HG02938 (cell line): ENCODE measurements around the gene CFAP43.
"Not testable (repeated sequence)": the region's sequence is repeated elsewhere in the genome, so short reads cannot be mapped to it uniquely, and the experiment has no call there.

ENCODE experiments used
- ATAC-seq: cut with Tn5 transposase; IDR thresholded peaks from one replicate; pipeline ENCODE4 v1.9.1; 2021; ENCODE audit warnings: mild to moderate bottlenecking, moderate library complexity; ENCODE audit not compliant: unreplicated experiment

The CFAP43 gene

GRCh38 chr10:104256335-104256961 is 24.3 kb upstream of the CFAP43 start:
- ATAC-seq, result no peak

DNA sequence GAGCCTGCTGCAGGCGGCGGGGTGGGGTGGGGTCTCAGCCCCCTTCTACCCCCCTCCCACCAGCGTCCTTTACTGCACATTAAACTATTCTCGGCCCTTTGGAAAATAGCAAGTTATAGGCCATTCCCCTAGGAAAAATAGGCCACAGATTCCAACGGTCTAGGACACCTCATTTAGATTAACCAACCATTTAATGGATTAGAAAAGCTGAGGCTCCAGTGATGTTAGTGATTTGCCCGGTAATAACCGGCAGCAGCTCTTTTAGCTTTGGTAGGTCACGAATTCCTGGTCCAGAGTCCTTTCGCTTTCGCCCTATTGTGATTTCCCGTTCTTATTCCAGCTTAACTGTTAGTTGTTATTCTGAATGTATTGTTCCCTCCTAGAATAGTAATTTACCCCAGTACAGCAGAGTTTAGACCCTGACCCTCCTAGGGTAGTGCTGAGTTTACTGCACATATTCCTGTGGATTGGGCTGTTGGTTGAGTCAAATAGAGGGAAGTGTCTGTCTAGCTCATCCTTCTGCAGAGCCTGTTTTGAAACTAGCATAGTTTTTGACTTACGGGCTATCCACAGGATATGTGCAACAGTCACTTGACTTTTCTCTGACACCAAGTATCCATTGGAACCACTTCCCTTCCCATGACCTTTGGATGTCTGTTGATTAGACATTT is 23.3 kb upstream of the CFAP43 start:
- peak; percentile 34 for ATAC-seq

GRCh38 chr10:104254493-104255310 is 22.5 kb upstream of the CFAP43 start, which contains the start of gene GSTO1:
Gene GSTO1, plus strand, starts transcription at chr10:104254892. Its CDS starts 37 bp downstream, at chr10:104254929.
- peak; percentile 63 for ATAC-seq

GRCh38 chr10:104253606-104254410 is 21.6 kb upstream of the CFAP43 start:
- ATAC-seq, result no peak

DNA sequence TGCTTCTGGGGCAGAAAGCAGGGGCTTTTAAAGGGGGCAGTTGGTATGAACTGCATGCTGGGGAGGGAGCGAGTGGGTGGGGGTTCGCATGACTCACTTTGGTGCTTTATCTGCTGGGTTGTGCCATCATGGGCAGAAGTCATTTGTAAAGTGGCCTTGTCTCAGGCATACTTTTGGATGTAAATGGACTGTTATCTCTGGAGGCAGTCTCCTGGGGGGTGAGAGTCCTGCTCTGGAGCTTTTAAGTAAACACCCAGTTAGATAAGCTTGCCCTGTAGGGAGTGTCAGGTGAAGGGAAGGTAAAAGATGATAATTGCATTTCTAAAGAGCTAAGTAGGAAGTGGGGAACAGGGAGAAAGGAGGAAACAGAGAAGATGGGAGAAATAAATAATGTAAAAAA is 20.9 kb upstream of the CFAP43 start:
- no peak for ATAC-seq

GRCh38 chr10:104252368-104252767 is 20.2 kb upstream of the CFAP43 start:
- ATAC-seq, result no peak

GRCh38 chr10:104251443-104251842 is 19.3 kb upstream of the CFAP43 start:
- no peak for ATAC-seq

DNA sequence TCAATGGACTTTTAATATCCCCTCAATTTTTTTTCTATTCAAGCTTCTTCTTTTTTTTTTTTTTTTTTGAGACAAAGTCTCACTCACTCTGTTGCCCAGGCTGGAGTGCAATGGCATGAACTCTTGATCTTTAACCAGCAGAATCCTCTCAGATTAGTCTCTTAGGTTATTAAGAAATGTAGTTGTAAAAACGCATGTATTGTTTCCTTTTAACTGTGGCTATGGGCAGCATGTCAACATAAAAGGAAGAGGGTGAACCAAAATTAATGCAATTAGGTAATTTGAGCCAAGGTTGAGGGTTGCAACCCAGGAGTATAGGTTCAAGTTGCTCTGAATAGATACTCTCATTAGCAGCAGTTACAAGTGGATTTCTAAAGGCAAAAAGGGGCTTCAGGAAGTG is 18.2 kb upstream of the CFAP43 start:
- ATAC-seq, result no peak

- not testable (repeated sequence) for ATAC-seq
Observed at GRCh38 chr10:104248931-104249330, 16.8 kb upstream of the CFAP43 start.

DNA sequence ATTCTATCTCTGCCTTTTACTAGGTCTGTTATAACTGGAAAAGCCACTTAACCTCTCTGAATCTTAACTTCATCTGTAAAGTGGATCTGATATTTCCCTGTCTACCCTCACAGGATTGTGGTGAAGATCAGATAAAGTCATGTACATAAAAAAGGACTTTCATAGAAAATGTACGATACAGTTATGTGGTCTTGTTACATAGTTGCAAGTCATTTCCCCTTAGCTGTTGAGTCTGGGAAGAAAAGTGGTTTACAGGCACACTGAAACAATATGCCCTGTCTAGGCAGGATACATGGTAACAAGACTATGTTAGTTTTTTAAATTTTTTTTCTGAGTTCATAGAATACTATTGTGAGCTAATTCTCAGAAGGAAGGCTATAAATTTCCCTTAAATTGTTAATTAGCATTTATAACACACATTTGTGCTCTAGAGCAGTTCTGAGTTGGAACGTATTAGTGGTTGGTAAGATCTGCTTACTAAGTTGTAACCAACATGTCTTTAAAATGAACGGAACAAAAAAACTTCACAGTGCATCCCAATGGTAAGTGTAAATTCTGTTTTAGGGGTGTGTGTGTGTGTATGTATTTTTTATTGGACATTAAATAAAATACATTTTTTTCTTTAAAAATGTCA is 15.5 kb upstream of the CFAP43 start:
- ATAC-seq, result no peak

GRCh38 chr10:104246976-104247375 is 14.8 kb upstream of the CFAP43 start:
- ATAC-seq, result no peak

DNA sequence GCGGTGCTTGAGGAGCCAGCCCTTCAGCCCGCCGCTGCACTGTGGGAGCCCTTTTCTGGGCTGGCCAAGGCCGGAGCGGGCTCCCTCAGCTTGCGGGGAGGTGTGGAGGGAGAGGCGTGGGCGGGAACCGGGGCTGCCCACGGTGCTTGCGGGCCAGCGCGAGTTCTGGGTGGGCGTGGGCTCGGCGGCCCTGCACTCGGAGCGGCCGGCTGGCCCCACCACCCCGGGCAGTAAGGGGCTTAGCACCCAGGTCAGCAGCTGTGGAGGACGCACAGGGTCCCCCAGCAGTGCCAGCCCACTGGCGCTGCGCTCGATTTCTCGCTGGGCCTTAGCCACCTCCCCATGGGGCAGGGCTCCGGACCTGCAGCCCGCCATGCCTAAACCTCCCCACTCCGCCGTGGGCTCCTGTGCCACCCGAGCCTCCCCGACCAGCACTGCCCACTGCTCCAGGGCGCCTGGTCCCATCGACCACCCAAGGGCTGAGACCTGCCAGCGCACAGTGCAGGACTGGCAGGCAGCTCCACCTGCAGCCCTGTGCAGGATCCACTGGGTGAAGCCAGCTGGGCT is 13.0 kb upstream of the CFAP43 start:
- no peak for ATAC-seq

DNA sequence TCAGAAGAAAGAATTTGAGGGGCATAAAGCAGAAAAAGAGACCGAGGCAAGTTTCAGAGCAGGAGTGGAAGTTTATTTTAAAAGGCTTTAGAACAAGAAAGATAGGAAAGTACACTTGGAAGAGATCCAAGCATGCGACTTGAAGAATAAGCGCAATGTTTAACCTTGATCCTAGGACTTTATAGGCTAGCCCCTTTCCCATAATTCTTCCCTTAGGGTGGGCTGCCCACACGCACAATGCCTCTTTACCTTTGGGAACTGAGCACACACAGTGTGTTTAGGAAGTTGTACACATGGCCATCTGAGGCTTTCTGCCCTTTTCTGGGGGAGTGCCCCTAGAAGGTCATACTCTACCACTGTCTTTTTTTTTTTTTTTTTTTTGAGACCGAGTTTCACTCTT is 11.3 kb upstream of the CFAP43 start:
- ATAC-seq, result no peak

DNA sequence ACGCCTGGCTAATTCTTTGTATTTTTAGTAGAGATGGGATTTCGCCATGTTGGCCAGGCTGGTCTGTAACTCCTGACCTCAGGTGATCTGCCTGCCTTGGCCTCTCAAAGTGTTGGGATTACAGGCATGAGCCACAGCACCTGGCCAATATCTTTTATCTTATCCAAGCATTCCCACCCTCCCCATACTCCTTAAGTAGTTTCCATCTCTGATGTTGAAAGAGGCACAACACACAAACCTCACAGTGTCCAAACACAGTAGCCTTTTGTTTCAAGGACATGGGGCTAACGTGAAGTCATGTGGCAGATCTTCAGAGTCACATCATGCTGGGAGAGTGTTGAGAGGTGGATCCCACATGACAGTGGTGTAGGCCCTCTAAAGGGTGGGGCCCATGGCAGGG is 10.8 kb upstream of the CFAP43 start:
- not testable (repeated sequence) for ATAC-seq

DNA sequence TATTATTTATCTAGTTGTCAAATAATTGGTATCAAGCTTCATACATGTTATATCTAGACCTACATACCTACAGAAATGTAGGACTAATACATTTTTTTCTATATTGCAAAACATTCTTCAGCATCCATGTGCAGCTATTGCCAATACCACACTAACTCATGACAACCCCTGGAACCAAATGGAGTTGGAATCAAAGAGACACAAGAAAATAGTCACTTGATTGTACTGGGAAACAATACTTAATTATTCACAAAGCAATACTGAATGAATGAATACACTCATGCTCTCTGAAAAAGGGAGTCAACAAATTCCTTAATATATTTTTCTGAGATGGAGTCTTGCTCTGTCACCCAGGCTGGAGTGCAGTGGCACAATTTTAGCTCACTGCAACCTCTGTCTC is 10.4 kb upstream of the CFAP43 start:
- no peak for ATAC-seq

DNA sequence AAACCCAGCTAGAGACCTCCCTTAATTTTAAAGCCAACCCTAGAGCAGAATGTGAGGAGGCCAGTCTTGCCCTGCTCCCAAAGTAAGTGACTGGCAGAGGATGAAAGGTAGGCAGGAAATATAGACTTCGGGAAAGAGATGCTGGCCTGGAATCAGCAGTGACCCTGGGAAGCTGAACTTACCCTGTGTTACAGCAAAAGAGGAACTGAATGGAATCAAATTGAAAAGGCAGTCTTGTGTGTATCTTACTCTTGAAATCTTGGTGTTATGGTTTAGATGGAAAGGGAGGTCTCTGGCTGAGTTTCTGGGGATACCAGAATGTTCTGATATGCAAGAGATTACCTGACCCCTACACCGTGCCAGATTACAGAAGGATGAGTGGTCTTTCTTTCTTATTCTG is 7.9 kb upstream of the CFAP43 start:
- ATAC-seq, result no peak

- no peak for ATAC-seq
Observed at GRCh38 chr10:104235801-104236200, 3.6 kb upstream of the CFAP43 start.

GRCh38 chr10:104234934-104235333 is 2.8 kb upstream of the CFAP43 start:
- ATAC-seq, result no peak

DNA sequence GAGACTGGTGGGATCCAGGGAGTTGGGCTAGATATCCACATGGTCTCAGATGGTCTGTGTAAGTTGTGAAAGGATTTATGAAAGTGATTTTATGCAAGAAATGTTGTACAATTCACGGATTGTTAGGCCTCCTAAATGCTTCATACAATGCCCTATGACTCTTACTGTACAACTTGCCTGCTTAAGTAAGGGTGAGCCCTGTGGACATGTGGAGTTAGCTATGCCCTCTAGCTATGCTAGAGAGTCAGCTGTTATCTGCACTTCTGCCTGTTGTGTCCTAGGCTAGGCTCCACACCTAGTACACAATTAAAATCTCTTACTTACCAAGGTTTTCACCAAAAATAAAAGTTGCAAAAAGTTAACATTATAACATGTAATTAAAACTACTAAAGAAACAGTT is 1.7 kb upstream of the CFAP43 start:
- ATAC-seq, result no peak

DNA sequence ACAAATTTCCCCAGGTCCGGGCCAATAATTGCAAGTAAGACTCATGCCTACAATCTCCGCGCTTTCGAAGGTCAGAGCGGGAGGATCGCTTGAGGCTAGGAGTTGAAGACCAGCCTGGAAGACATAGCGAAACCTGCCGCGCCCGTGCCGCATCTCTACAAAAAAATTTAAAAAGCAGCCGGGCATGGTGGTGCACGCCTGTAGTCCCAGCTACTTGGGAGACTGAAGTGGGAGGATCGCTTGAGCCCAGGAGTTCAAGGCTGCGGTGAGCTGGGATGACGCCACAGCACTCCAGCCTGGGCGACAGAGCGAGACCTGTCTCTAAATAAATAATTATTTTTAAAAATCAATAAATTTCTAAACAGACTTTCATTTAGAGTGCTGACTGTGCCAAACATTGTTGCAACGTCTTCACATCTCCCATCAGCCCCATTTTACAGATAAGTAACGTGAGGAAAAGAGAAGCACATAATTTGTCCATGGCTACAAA is 494 bp upstream of the CFAP43 start:
- no peak for ATAC-seq
